ENCODE data around the gene RGL3.

Gene RGL3

DNA sequence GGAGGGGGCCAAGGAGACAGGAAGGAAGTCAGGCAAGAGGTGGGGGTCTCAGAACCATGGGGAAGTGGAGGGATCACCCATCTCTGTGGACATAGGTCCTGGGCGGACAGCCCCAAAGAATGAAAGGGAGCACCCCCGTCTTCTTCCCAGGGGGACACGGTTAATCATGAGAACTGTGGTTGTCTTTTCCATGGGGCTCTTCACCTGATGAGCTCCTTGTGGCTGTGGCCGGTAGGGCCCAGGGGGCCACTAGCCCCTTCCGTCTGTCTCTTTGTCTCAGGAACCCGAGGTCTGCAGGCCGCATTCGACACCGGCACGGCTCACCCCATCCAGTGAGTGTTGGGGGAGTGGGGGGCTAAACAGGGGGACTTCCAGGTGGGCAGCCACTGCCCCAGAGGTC, 55.2 kb downstream of the RGL3 start:
- no peak for DNase-seq (ENCODE audit: low read depth)
- TF ChIP-seq, protein P1, sequence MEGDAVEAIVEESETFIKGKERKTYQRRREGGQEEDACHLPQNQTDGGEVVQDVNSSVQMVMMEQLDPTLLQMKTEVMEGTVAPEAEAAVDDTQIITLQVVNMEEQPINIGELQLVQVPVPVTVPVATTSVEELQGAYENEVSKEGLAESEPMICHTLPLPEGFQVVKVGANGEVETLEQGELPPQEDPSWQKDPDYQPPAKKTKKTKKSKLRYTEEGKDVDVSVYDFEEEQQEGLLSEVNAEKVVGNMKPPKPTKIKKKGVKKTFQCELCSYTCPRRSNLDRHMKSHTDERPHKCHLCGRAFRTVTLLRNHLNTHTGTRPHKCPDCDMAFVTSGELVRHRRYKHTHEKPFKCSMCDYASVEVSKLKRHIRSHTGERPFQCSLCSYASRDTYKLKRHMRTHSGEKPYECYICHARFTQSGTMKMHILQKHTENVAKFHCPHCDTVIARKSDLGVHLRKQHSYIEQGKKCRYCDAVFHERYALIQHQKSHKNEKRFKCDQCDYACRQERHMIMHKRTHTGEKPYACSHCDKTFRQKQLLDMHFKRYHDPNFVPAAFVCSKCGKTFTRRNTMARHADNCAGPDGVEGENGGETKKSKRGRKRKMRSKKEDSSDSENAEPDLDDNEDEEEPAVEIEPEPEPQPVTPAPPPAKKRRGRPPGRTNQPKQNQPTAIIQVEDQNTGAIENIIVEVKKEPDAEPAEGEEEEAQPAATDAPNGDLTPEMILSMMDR (IDR thresholded peaks at IDR 0.05; ENCODE audit: low read length, missing control alignments): no peak
- no peak overlapping the region for H3K4me3 ChIP-seq (replicated peaks; ENCODE audit: low read depth, low read length)

DNA sequence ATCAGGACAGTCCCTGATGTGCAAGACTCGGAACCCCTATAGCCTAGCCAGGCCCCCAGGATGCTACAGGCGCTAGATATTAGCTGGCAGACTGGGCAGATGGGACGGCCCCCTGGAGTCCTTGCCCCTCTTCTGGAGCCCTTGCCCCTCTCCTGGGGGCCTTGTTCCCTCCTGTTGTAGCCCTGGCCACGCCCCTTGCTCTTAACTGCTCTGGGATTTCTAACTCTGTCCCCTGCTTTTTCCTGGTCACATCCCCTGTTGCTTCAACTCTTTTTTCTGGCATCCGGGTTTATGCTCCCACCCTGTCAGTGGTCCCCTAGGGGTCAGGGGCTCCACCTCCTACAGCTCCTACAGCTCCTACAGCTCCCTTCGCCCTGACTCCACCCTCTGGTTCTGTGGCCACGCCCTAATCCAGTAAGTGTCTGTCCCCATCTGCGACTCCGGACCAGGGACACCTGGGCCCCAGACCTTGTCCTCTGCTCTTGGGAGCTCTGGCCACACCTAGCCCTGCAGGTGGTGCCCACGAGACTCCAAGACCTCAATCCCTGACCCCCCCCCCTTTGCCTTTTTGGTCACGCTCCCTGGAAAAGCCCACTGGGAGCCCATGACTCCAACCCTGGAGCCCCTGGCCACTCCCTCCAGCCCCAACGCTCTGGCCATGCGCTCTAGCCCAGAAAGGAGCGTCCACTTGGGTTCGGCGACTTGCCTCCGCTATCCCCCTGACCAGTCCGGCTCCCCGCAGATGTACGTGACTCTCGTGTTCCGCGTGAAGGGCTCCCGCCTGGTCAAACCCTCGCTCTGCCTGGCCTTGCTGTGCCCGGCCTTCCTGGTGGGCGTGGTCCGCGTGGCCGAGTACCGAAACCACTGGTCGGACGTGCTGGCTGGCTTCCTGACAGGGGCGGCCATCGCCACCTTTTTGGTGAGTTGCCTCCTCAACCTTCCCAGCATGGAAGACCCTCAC, 57.1 kb downstream of the RGL3 start:
- DNase-seq (ENCODE audit: low read depth): no peak
- H3K4me3 ChIP-seq (replicated peaks; ENCODE audit: low read depth, low read length): no peak overlapping the region
- TF ChIP-seq, protein P1 (IDR thresholded peaks at IDR 0.05; ENCODE audit: low read length, missing control alignments): no peak

DNA sequence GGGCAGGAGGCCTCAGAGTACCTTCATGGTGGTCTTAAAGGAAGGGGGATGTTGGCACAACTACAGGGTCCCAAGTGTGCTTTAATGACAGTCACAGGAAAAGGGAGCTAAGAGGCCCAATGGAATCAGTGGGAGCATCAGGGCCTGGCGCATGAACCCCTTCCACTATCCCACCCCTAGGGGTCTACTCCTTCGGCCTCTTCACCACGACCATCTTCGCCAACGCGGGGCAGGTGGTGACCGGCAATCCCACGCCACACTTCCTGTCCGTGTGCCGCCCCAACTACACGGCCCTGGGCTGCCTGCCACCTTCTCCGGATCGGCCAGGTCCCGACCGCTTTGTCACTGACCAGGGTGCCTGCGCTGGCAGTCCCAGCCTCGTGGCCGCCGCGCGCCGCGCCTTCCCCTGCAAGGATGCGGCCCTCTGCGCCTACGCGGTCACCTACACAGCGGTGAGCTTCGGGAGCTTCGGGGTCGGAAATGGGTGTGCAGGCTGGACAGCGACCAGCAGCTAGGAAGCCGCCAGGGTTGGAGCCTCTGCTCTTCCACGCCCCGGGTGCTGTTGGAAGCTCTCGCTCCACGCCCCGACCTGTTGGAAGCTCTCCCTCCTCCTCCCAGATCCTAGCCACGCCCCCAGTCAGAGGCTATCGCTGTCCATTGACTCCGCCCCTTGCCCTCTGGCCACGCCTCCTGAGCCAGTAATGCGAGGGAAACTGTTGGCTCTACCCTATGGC, 57.9 kb downstream of the RGL3 start:
- TF ChIP-seq, protein P1 (IDR thresholded peaks at IDR 0.05; ENCODE audit: low read length, missing control alignments): no peak
- DNase-seq (ENCODE audit: low read depth): no peak
- no peak overlapping the region for H3K4me3 ChIP-seq (replicated peaks; ENCODE audit: low read depth, low read length)

DNA sequence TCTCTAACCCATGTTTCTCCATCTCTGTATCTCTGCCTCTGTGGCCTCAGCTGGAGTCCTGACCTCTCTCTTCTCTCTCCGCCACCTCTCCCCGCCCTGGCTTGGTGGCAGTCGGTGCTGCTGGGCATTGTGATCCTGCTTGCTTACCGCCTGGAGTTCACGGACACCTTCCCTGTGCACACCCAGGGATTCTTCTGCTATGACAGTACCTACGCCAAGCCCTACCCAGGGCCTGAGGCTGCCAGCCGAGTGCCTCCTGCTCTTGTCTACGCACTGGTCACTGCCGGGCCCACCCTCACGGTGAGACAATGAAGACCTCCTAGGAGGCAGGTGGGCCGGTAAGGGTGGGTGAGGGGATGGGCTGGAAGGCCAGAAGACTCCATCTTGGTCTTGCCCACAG, 59.7 kb downstream of the RGL3 start:
- DNase-seq (ENCODE audit: low read depth): no peak
- TF ChIP-seq, protein P1 (IDR thresholded peaks at IDR 0.05; ENCODE audit: low read length, missing control alignments): no peak
- no peak overlapping the region for H3K4me3 ChIP-seq (replicated peaks; ENCODE audit: low read depth, low read length)

DNA sequence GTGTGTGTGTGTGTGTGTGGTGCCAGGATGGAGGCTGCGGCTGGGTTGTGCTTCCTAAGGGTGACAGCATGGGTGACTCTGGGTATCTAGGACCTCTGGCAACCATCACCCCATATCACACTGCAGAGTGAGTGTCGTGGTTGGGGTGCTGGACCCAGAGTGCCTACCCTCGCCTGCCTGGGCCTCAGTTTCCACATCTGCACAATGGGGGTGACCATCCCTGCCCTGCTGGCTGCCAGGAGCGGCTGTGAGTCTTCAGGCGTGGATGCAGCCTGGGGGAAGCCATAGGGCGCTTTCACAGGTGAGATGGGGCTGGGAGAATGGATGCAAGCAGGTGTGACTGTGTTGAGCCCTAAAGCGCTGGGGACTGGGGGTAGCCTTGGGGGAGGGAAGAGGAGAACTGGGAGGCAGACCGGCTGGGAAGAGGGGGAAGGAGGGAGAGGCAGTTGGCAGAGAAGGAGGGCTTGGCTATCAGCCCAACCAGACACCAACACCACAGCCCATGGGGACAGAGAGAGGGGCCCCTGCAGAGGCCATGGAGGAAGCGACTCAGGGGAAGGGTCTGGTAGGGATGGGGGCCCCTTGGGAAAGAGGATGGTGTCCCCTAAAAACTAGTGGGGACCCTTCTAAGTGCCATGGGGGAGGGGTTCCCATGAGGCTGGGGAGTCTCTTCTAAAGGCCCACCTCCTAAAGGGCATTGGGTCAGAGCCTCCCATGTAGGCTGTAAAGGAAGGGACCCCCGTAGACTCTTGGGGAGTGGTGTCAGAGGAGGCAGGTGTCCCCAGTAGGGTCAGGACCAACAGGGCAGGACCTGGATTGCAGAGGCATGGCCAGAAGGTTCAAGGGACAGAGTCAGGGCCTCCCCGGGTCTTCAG, 62.2 kb downstream of the RGL3 start:
- DNase-seq (ENCODE audit: low read depth): no peak
- no peak overlapping the region for H3K4me3 ChIP-seq (replicated peaks; ENCODE audit: low read depth, low read length)
- TF ChIP-seq, protein P1 (IDR thresholded peaks at IDR 0.05; ENCODE audit: low read length, missing control alignments): no peak

DNA sequence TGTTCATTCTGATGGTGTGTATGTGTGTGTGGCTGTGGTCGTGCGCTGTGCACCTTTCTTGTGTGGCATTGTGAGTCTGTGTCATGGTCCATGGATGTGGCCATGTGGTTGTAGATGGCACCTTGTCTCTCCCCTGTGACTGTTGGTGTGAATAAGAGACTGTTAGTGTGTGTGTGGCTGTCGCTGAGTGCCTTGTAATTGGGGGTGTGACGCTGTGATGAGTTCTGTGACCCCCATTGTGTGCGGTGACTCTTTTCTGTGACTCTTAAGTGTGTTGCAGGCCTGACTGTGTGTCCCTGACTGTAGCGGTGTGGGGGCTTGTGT, 63.1 kb downstream of the RGL3 start:
- TF ChIP-seq, protein P1 (IDR thresholded peaks at IDR 0.05; ENCODE audit: low read length, missing control alignments): no peak
- peak overlapping the region; percentile 81 for H3K4me3 ChIP-seq (replicated peaks; ENCODE audit: low read depth, low read length)
- DNase-seq (ENCODE audit: low read depth): no peak

All from fibroblast of pulmonary artery (primary cell).